Endometrium (tissue), 2 donors: ENCODE measurements around the gene BID.
"Not testable (repeated sequence)": the region's sequence is repeated elsewhere in the genome, so short reads cannot be mapped to it uniquely, and the experiment has no call there.

Experiments used
- FAIRE-seq: peaks from 2 replicates; lab custom pipeline; 2012; peaks lifted over from hg19 to GRCh38; lab: Jason Lieb, UNC
- donor health status: control.
- donor health status: control.

Gene BID

DNA sequence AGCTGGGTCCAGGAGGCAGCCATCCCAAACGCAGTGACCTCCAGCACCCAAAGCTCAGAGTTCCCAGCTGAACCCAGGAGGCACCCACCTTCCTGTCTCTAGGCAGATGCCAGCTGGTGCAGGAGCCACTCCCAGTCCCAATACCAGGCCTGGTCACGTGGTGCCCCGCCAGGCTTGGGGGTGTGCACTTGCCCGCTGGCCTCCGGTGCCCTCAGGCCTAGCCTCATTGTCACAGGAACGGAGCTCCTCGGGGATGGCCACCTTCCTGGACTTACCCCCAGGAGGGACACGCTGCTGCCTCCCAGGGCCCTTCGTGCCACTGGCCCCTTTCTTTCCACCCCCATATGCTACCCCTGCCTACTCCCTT is 4.6 kb downstream of the BID start:
- no peak for FAIRE-seq

DNA sequence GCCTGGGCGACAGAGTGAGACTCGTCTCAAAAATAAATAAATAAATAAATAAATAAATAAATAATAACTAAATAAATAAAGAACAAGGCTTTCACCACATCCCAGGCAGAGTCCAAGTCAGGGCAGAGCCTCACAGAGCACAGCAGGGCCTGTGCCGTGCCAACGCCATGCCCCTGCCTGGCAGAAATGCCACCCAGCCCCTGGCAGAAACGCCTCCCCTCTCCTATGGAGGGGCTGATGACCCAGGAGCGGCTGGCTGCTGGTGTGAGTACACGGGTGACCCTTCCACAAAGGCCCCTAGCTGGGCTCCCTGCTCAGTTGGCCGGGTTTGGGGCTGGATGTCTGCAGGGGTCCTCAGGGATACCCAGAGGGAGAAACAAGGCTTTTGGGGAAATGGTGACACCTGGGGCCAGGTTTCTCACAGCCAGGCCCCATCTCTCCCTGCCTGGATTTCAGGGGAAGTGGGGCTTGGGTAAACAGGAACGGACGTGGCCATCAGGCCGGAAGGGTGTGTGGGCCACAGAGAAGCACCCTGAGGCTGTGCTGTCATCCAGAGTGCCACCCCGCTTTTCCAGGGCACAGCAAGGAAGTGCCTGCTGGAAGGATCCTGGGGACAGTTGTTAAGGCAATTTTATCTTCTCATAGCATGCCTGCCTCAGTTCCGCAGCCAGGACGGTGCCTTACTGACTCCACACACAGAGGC is 5.1 kb downstream of the BID start:
- no peak for FAIRE-seq

DNA sequence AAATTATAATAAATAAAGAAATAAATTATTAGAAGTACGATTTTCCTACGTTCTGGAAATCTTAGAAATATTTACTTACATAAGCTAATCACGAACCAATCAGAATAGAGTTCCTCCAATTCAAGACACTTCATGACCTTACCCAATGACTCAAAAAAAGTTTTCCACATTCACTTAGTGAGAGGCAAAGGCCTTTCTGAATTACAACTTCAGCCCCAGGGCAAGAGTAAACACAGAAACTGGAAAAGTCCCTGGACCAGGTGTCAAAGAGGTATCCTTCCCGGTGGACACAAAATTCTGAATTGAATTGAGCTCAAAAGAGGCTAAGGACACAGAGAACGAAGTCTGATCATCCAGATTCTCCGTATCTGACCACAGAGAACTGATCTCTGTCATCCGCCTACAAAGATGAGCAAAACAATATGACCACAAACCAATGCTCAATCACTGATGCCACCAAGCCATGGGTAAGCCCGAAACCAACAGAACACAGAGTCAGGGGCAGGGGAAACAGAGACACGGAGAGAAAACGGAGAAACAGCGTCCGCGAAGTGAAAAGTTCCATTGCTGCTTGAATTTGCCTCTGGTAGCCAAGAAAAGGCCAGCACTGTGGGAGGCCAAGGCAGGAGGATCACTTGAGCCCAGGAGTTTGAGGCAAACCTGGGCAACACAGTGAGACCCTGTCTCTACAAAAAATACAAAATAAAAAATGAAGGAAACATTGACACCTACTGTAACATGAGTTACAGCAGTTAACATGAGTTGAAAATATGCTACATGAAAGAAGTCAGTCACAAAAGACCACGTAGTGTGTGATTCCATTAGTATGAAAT is 6.8 kb downstream of the BID start:
- FAIRE-seq = no peak

DNA sequence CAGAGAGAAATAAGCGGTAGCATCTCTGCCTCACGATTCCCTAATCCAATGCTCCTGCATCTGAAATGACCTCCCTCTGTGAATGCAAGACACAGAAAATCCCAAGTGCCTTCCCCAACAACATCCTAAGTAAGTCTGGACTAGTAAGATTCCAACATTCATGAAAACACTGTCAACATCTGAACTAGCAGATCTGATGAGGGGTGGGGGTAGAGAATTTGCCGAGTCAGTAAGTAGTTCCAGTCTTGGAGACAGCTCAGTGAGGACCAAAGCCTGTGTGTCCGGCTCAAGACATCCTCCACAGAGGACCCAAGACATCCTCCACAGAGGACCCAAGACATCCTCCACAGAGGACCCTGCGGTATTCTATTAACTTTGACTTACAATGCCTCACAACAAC is 9.4 kb downstream of the BID start:
- not testable (repeated sequence) for FAIRE-seq

DNA sequence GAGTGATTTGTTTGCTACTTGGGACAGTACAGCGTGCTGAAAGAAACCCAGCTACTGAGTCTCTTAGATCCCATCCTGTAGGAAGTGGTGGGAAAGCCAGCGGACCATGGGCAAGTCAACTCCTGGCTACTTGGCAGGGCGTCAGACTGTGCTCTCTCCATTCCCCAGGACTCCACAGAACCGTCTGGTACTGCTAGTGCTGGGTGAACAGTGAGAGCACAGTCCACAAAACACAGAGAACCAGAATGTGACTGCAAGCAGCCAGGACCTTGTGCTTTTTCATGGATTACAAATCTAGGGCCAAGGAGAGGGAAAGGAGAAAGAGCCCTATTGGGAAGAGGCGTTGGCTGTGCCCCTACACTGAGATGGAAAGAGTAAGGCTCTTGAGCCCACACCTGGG is 10.2 kb downstream of the BID start:
- FAIRE-seq = no peak

DNA sequence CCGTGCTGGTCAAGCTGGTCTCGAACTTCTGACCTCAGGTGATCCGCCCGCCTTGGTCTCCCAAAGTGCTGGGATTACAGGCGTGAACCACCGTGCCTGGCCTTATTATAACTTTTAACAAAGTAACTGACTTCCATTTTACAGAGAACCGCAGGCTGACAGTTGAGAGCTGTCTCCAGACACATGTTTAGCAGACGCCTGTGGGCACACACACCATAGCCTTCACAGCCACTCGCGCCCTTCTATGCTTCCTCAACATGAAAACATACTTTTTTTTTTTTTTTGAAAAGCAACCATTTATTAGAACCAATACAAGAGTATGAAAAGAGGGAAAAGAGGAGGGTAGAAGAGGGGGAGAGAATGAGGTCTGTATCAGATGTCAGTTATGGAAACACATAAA is 10.8 kb downstream of the BID start:
- not testable (repeated sequence) for FAIRE-seq

DNA sequence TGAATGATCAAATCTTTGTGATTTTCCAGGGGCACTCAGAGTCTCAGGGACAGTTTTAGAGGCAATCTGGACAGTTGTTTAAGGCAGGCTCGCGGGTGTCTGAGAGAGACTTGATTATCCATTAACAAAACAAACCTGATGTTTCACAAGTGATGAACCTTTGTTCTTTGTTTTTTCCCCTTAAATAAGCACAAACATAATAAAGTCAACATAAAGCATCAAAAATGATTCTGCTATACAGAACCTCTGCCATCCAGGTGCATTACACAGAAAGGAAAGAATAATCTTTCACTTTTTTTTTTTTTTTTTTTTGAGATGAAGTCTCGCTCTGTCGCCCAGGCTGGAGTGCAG is 13.2 kb downstream of the BID start:
- no peak for FAIRE-seq

DNA sequence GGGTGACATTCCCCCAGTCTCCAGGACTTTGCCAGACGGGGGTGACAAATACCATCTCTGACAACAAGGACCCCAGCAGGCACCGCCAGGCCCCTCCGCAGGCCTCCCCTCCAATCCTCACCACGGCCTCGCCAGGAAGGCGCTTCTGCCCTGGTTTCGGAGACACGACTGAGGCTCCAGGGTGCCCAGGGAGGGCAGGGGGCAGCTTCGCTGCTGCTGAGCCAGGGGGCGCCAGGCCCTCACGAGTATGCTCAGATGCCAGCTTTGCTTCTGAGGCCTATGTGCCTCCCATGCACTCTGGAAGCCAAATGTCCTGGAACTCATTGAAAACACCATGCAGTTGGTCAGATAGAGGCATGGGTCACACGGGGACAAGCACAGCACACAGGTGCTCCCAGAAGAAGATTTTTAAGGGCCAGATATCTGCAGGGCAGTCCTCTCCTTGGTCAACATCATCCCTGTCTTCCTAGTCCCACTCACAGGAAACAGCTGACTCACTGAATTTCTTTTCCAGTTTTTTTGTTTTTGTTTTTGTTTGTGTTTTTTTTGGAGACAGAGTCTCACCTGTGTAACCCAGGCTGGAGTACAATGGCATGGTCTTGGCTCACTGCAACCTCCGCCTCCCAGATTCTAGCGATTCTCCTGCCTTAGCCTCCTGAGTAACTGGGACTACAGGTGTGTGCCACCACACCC is 19.9 kb downstream of the BID start:
- no peak for FAIRE-seq

DNA sequence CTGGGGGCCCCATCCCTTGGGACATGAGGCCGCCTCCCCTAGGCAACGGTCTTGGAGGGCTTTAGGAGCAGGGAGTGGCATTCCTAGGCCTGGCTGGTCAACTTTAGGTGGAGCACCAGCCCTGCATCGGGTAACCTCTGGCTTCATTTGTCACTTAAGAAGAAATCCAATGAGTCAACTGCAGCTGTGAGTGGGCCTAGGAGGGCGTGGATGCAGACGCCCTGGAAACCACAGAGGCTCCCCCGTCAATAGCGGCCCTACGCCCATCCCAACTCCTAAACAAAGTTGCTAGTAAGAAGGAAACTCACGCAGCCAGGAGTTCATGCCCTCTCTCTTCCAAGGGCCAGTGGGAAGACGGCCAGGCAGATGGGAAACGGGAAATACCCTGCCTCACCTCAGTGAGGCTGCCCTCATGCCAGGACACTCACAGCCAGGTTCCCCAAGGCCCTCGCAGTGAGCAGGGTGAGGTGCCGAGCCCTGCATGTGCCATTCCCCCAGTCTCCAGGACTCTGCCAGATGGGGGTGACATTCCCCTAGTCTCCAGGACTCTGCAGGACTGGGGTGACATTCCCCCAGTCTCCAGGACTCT is 20.8 kb downstream of the BID start:
- FAIRE-seq = no peak

DNA sequence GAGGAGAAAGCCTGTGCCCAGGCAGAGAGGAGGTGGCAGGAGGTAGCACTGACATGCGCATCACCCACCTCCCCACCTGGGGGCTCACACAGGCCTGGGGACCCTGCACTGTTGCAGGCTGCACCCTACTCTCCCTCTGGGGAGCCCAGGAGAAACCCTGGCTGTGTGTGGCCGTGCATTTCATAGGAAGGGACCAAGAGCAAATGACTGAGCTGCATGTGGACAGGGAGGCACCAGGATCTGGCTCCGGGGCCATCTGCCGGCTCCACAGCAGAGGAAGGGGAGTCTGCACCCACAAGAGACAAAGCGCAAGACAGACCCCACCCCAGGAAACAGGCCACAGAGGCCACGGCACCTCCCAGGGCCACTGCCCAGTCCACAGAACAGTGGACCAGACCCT is 22.7 kb downstream of the BID start:
- FAIRE-seq = no peak

DNA sequence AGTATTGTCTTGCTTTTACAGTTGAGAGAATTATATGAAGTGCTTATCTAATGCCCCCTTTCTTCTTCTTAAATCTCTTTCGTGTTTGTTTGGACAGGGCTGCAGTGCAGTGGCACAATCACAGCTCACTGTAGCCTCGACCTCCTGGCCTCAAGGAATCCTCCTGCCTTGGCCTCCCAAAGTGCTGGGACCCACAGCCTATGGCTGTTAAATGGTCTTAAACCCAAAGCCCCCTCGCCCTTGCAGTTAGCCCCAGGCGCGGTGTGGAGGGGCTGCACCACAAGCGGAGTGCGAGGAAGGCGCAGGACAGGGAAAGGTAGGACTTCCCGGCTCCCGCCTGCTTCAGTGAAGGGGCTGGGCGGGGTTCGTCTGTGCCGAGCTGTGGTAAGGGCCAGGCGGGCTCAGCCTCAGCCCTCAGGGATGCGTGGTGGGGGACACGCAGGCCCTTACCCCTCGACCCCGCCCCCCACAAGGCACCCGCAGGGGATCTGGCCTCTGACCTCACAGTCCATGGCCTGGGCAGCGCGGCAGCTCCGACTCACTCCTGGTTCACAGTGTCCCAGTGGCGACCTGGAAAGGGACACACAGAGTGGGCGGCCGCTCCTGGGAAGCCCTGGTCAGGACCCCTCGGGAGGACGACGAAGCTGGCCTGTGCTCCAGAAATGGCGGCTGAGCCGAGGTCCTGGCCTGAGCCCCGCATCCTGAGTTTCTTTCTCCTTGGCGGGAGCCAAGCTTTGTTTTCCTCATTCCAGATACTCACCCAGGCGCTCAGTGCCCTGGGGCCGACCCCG is 24.5 kb downstream of the BID start:
- no peak for FAIRE-seq

DNA sequence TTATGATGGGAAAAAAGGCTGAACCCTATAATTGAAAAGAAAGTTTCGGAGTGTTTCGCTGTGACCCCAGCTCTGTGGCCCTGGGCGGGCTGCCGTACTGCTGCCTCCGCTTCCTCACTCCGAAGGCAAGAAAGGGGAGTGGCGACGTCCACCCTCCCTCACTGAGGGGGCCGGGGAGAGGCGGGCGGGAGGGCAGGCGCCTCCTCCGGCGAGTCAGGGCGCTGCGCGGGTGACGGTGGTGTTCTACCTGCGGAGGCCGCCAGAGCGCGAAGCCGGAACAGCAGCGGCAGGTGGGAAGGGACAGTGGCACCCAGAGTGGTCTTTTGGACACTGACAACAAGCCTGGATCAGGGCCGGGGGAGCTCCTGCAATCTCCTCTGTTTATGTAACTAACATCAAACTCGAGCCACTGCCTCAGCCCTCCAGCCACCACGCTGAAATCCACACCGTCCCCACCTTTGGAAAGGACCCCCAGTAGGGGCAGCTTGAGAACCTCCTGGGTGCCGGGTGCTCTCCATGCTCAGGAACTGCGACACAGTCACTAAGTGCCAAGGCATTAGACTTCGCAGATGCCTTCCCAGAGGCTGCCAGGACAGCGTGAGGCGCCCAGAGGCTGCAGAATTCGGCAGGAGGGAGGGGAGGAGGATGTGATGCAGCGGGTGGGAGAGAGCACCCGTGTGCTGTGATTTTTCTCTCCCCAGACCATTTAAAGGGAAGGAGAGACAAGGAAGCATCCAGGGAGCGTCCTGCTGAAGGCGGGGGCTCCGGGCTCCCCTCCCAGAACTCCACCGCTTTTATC is 25.5 kb downstream of the BID start:
- no peak for FAIRE-seq

DNA sequence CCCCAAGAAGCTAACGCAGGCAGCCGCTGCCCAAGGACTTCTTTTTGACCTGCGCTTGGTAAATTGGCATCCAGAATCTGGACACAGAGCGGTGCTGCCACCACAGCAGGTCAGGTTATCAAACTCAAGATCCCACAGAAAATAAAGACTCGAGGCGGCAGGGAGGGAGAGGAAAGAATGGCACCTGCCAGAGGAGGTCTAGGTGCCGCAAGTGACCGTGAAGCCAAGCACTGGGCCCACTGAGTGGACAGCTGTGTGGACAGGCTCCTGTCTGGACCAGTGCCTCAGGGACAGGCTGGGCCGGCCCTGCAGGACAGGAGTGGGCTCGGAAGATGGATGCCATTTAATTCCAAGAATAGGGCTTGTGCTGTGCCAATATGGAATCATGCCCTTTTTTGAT is 27.4 kb downstream of the BID start:
- no peak for FAIRE-seq

DNA sequence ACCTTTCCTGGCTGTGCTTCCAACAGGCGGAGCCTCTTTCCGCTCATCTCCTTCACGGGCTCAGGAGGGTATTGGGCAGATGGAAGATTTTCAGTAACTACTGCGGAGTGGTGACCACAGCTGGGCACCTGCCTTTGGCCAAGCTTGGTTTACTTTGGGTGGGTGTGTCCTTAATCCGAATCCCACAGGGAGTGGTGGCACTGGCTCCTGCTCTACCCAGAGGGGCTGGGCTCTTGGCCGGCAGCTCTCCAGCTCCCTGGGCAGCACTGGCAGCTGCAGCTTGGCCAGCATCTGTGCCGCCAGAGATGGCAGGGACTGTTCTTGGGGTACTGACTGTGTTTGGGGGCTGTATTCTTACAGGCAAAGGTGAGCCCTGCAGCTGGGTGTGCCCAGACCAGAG is 29.8 kb downstream of the BID start:
- no peak for FAIRE-seq

DNA sequence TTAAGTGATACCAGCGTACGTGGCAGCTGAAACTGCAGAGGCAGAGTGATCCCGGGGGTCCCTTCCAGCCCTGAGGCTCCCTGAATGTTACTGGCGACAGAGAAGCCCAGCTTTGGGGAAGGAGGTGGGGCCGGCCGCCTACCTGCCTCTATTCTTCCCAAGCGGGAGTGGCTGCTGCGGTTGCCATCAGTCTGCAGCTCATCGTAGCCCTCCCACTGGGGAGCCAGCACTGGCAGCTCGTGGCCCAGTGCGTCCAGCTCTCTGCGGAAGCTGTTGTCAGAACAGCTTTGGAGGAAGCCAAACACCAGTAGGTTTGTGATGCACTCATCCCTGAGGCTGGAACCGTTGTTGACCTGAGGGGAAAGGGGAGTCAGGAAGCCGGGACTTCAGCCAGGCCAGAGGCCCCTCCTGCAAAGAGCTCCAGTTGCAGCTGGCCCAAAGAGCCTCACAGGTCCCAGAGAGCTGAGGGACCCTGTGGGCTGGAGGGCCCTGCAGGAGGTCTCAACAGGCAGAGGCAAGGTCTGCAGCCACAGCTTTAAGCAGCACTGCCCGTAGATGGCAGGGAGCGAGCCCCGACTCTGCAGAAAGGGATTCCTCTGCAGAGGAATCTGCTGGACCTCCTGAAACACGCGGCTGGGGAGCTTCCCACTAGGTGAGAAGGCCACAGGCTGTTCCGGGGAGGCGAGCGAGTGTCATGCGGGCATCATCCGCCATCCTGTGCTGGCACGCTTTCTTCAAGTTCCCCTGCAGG is 30.4 kb downstream of the BID start:
- no peak for FAIRE-seq

DNA sequence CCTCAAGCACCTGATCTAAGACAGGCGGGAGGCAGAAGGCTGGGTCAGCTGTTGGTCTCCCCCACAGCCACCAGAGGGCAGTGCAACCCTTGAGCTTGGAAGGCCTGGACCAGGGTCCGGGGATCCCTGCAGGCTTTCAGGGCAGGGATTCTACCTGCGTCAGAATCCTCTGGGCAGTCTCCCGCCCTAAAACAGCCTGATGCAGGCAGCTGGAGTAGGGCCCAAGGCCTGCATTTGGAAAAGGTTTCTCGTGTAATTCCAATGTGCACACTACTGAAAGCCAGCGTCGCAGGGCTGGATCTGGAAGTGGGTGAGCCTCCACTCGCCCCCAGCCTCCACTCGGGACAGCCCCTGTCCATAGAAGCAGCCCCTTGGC is 31.8 kb downstream of the BID start:
- no peak for FAIRE-seq

DNA sequence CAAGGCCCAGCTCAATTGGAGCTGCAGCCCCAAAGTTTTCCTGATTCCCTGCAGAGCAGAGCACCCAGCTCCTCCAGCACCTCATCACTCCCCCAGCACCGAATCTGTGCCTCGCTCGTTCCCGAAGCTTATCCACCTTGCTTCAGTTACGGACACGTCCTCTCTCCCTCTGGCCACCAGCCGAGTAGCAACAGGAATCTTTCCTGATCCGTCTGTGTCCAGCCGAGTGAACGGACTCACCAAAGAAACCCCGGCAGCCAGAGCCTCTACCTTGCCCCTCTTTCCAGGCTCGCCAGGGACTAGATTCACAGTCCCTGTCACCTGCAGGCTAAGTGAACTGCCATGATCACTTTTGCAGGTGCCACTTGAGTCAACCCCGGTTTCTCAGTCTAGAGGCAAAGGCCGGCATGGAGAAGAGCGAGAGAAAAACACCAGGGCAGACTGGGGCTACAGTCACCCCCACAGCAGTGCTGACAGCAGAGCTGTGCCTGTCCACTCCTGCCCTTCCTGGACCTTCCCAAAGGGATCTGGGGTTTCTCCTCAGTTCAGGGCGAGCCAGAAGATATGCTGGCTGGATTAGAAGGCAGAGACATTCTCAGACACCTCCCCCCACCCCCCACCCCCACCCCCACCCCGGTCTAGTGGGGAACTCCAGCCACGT is 32.3 kb downstream of the BID start:
- no peak for FAIRE-seq

DNA sequence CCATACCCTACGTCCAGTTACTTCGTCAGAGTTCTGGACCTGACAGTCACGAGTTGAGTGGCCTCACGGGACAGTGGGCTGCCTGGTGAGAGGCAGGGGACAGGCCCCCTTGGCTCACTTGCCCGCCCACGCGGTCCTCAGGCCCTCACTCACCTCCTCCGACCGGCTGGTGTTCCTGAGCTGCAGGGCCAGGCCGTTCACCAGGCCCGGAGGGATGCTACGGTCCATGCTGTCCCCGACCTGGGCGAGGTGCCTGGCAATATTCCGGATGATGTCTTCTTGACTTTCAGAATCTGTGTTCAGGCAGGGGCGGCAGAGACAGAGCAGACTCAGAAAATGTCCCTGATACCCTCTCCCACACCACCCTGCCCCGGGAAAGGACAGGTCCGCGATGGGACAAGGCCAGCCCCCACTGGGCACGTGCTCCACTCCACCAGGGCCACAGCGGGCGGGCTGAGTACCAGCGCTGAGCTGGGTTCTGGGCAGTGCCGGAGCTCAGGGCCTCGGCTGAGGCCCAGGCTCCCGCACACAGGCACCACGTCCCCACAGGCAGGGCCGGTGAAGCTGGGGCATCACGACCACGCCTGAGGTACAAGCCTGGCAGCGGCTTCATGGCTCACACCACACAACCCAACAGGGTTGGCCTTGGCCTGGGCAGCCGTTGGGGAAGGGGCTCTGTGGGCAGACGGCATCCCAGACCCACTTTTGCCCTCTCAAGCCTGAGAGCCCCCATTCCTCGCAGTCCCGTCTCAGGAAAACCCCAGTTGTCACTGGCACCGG is 34.9 kb downstream of the BID start:
- no peak for FAIRE-seq

DNA sequence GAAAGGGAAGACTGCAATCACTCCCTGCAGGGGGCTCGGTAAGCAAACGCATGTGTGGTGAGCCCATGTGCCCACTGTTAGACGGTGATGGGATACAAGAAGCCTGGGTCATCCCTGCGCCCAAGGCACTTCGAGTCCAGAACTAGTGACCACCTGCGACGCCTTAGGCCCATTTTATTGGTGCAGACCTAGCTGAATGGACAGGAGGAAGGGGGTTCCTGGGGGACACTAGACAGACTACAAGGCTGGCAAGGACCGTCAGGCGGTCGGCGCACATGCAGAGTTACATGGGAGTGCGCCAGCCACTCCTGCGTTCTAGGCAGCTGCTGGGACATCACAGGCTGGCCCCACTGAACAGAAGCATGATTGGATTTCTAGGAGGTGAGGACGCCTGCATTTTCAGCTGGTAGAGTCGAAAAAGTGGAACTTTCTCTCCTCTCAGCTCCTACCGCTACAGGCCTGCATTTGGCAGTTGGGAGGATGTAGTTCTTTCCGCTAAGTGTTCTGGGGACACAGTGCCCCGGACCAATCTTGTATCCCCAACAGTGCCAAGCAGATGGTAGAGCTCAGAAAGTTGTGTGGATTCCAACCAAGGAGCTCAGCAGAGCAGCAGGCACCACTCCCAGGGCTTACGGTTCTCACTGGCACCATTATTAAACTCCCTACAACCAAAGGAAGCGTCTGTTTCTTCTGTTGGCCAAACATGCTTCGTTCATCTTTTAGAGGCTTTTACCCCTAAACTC is 35.7 kb downstream of the BID start:
- no peak for FAIRE-seq
